ENCODE results near the gene PRKG1. TPM values are rescaled to one million over a fixed set of nuclear protein-coding genes. Genes with fewer than 3 reads are reported as not detected.

Gene PRKG1
- total RNA-seq, 8 experiments from 2014 or later = 5.6 to 40.7 (median 6.6) TPM

DNA sequence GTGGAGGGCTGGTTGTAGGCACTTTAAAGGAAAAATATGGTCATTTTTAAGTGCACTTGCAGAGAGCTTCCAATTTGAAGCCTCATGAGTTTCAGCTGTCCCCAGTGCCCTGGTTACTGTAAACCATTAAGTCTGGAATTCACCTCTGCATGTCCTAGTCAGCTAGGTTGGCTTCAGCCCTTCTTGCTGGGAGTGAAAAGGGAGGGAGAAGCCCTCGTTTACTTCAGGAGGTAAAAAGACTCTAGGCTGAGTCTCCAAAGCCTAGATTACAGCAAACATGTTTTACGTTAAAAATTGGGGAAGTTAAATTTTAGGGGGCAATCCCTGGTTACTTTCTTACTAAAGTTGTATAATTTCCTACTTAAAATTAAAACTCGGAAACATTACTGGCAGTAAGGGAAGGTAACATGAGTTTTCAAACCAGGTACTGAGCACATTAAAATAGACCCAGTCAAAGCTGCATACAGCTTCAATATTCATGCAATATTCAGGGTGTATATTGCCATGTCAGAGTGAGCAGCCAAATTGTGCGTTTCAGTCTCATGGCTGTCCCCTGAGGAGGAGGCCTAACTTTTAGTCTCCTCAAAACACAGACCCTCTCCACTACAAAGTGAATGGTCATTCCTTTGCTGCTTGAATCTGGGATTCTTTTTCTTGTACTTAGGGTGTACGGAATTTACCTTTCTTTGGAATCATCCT is 156.7 kb downstream of the PRKG1 start:
- ATAC-seq (replicated peaks in 6 of 8) = peak in 3 of 8 experiments; percentile 50 to 76 (median 66)
- Histone ChIP-seq H3K27ac (no peak overlapping the region), H3K4me3 (no peak overlapping the region), H3K4me1 (replicated peaks in 1 of 2) (no peaks in the 10 kb centered on the region)
- WGBS, 10 experiments = 13 to 100% (median 87%) methylated on average over 1 to 5 of the region's 5 CpGs
- in situ Hi-C loops (cut with MboI; ENCODE audit: low pct_unique_long_range_greater_than_20kb in 2 of 9, low sequenced_read_pairs in 9 of 9, unreplicated experiment in 9 of 9) = no loop called here

DNA sequence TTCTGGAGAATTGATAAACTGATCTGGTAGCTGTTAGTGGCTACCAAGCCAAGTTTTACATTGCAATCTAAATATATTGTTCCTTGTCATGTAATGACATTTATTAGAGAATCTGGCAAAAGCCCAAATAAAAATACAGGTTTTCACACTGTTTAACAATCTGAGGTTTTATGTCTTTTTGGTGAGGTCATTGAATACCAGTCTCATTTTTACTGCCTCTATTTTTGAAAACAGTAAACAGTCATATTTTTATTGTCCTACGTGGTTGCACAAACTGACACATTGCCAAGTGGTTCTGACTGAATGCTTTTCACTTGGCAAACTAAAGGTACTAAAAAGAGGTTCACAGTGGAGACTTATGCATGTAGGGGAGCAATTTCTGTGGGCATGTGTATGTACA is 157.5 kb downstream of the PRKG1 start:
- no peaks in the 10 kb centered on the region for H3K4me1 ChIP-seq (replicated peaks in 1 of 2)
- no peak overlapping the region for H3K27ac ChIP-seq
- in situ Hi-C loops (cut with MboI; ENCODE audit: low pct_unique_long_range_greater_than_20kb in 2 of 9, low sequenced_read_pairs in 9 of 9, unreplicated experiment in 9 of 9) = no loop called here
- H3K4me3 ChIP-seq = no peak overlapping the region
- WGBS, 10 experiments = 14 to 100% (median 100%) methylated on average over 1 of the region's 1 CpG; no CpG with 5 or more reads in 1 of the 10 experiments
- ATAC-seq (replicated peaks in 6 of 8) = no peak

GRCh38 chr10:51233337-51234100 is 159.2 kb downstream of the PRKG1 start:
- in situ Hi-C loops (cut with MboI; ENCODE audit: low pct_unique_long_range_greater_than_20kb in 2 of 9, low sequenced_read_pairs in 9 of 9, unreplicated experiment in 9 of 9) = no loop called here
- ATAC-seq (replicated peaks in 6 of 8) = no peak
- no peak overlapping the region for H3K27ac ChIP-seq
- H3K4me1 ChIP-seq (replicated peaks in 1 of 2) = no peaks in the 10 kb centered on the region
- H3K4me3 ChIP-seq = no peak overlapping the region
- WGBS, 10 experiments = 88 to 100% (median 100%) methylated on average over 1 to 3 of the region's 3 CpGs; no CpG with 5 or more reads in 1 of the 10 experiments

DNA sequence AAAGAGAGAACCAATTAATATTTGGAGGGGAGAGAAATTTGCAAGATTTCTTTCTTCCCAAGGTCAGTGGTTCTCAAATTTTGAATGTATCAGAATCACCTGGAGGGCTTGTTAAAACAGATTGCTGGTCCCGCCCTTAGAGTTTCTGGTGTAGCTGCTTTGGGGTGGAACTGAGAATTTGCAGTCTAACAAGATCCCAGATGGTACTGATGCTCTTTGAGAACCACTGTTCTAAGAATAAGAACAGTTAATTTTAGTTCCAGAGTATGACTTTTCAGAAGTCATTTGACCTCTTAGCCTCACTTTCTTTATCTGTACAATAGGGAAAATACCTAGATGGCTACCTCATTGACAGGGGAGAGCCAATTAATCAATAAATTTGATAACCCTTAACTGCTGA is 161.6 kb downstream of the PRKG1 start:
- ATAC-seq (replicated peaks in 6 of 8) = no peak
- 67 to 100% (median 100%) methylated on average over 1 of the region's 1 CpG for WGBS, 10 experiments

GRCh38 chr10:51239006-51239405 is 164.7 kb downstream of the PRKG1 start:
- ATAC-seq (replicated peaks in 6 of 8) = no peak
- Histone ChIP-seq H3K4me3 (no peak overlapping the region), H3K27ac (no peak overlapping the region), H3K4me1 (replicated peaks in 1 of 2) (peaks cover 3 to 12% of the 10 kb centered on the region in 2 donors)
- 55 to 100% (median 94%) methylated on average over 2 to 4 of the region's 4 CpGs for WGBS, 10 experiments
- in situ Hi-C loops (cut with MboI; ENCODE audit: low pct_unique_long_range_greater_than_20kb in 2 of 9, low sequenced_read_pairs in 9 of 9, unreplicated experiment in 9 of 9) = no loop called here

More for the DNA sequence above, 161.6 kb downstream of the PRKG1 start:
- Histone ChIP-seq H3K4me1 (replicated peaks in 1 of 2) (no peaks in the 10 kb centered on the region), H3K4me3 (no peak overlapping the region), H3K27ac (no peak overlapping the region)
- in situ Hi-C loops (cut with MboI; ENCODE audit: low pct_unique_long_range_greater_than_20kb in 2 of 9, low sequenced_read_pairs in 9 of 9, unreplicated experiment in 9 of 9) = no loop called here

DNA sequence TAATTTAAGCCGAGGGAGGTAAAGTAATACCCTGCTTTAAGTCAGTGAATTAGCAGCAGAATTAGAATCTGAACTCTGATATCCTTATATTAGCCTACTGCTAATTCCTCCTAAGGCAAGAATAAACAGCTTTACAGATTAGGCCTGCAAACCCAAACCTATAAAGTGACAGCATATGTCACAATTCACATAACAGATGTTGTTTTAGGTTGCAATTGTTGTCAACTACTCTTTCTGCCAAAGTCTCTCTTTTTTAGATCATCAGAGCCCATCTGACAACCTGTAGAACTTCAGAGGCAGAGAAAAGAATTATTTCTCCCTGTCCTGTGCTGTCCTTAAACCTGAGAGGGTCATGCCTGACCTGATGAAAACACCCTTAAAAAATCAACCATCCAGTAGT is 167.2 kb downstream of the PRKG1 start:
- Histone ChIP-seq H3K27ac (no peak overlapping the region), H3K4me3 (no peak overlapping the region), H3K4me1 (replicated peaks in 1 of 2) (peaks cover 18 to 31% of the 10 kb centered on the region in 2 donors)
- in situ Hi-C loops (cut with MboI; ENCODE audit: low pct_unique_long_range_greater_than_20kb in 2 of 9, low sequenced_read_pairs in 9 of 9, unreplicated experiment in 9 of 9) = no loop called here
- 67 to 100% (median 89%) methylated on average over 1 of the region's 1 CpG; no CpG with 5 or more reads in 5 of the 10 experiments for WGBS, 10 experiments
- no peak for ATAC-seq (replicated peaks in 6 of 8)

GRCh38 chr10:51242393-51242792 is 168.1 kb downstream of the PRKG1 start:
- no peak overlapping the region for H3K27ac ChIP-seq
- no peak overlapping the region for H3K4me3 ChIP-seq
- in situ Hi-C loops (cut with MboI; ENCODE audit: low pct_unique_long_range_greater_than_20kb in 2 of 9, low sequenced_read_pairs in 9 of 9, unreplicated experiment in 9 of 9) = no loop called here
- WGBS, 10 experiments = 44 to 100% (median 81%) methylated on average over 1 to 2 of the region's 2 CpGs; no CpG with 5 or more reads in 2 of the 10 experiments
- ATAC-seq (replicated peaks in 6 of 8) = no peak
- peaks cover 22 to 39% of the 10 kb centered on the region in 2 donors for H3K4me1 ChIP-seq (replicated peaks in 1 of 2)

GRCh38 chr10:51244309-51244708 is 170.0 kb downstream of the PRKG1 start:
- ATAC-seq (replicated peaks in 6 of 8) = peak in 5 of 8 experiments; percentile 37 to 65 (median 48)
- Histone ChIP-seq H3K27ac (peak overlapping the region in 1 of 2 donors; percentile 19), H3K4me3 (no peak overlapping the region), H3K4me1 (replicated peaks in 1 of 2) (peaks cover 22 to 39% of the 10 kb centered on the region in 2 donors)
- in situ Hi-C loops (cut with MboI; ENCODE audit: low pct_unique_long_range_greater_than_20kb in 2 of 9, low sequenced_read_pairs in 9 of 9, unreplicated experiment in 9 of 9) = no loop called here
- WGBS, 10 experiments = 0 to 80% (median 33%) methylated on average over 1 of the region's 1 CpG; no CpG with 5 or more reads in 3 of the 10 experiments

DNA sequence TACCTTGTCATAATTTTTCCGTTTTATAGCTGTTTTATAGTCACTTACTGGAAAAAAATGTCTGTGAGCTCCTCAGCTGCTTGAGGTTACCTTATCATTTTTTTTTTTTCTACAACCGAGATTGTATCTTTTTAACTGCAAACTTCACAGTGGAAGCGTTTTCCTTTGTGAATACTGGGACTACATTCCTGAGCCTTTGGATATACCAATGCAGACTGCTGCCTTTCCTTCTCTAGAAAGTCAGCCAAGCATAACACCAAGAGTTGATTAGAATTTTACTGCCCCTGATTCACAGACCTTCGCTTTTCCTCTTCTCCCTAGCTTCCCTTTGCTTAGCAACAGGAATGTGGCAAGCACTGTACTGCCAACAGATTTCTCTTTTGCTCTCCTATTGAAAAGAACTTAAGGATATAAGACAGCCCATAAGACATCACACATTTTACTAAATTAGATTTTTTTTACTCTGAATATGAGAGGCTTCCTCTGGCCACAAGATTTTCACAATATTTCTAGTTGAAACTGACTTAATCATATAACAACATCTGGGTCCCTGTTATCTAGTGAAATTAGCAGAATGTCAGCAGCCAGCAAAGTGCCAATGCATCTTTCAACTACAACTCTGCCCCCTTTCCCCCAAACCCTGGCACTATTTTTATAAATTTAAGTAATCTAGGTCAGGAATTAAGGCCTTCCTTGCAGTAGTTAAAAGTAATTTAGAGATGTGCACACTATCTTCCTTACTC is 170.6 kb downstream of the PRKG1 start:
- peaks cover 23 to 42% of the 10 kb centered on the region in 2 donors for H3K4me1 ChIP-seq (replicated peaks in 1 of 2)
- 0 to 85% (median 14%) methylated on average over 2 to 4 of the region's 4 CpGs for WGBS, 10 experiments
- in situ Hi-C loops (cut with MboI; ENCODE audit: low pct_unique_long_range_greater_than_20kb in 2 of 9, low sequenced_read_pairs in 9 of 9, unreplicated experiment in 9 of 9) = no loop called here

DNA sequence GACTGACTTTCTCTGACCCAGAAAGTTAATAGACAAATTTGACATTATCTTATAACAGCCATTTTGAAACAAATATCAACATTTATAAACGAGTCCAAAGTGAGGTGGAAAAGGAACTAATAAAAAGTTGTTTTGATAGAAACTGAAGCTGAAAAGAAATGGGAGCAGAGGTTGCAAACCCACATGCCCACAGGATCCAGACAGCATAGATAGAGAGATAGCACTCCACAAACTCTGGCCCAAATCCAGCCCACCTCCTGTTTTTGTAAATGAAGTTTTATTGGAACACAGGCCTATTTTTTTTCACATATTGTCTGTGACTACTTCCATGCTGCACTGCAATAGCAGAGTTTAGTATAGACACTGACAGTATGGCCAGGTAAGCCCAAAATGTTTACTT is 171.9 kb downstream of the PRKG1 start:
- Histone ChIP-seq H3K4me1 (replicated peaks in 1 of 2) (peaks cover 34 to 54% of the 10 kb centered on the region in 2 donors), H3K4me3 (no peak overlapping the region), H3K27ac (no peak overlapping the region)
- in situ Hi-C loops (cut with MboI; ENCODE audit: low pct_unique_long_range_greater_than_20kb in 2 of 9, low sequenced_read_pairs in 9 of 9, unreplicated experiment in 9 of 9) = no loop called here
- no peak for ATAC-seq (replicated peaks in 6 of 8)
- WGBS, 10 experiments = 33 to 100% (median 50%) methylated on average over 1 of the region's 1 CpG; no CpG with 5 or more reads in 1 of the 10 experiments

More for the DNA sequence above, 170.6 kb downstream of the PRKG1 start:
- H3K4me3 ChIP-seq = no peak overlapping the region
- H3K27ac ChIP-seq = peak overlapping the region in 1 of 2 donors; percentile 19
- ATAC-seq (replicated peaks in 6 of 8) = peak; percentile 54 to 98 (median 94)

DNA sequence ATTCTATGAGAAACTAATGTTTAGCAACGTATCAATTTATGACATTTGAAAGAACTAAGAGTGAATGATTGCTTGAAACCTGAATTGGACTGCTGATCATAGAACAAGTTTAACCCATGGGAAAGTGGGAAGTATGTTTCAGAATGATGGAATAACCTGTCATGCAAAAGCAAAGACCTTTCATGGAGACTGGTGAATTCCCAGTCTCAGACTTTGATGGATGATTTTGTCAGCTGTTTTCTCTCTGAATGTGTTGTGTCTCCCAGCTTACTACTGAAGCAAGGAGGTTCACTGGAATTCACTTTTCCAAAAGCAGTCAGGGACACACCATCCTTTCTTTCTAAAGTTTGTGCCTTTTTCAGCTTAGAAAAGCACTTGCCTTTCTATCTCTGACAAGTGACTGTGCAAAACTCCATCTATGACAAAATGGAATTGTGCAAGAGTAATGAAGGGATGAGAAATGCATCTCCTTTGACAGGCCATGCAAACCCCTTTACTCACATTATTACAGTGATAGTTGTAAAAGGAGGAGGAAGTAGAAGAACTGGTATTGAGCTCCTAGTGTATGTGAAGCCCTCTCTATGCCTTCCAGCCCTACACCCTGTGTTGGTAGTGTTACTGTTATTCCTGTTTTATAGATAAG is 176.1 kb downstream of the PRKG1 start:
- Histone ChIP-seq H3K4me1 (replicated peaks in 1 of 2) (peaks cover 25 to 30% of the 10 kb centered on the region in 2 donors), H3K4me3 (no peak overlapping the region), H3K27ac (no peak overlapping the region)
- WGBS, 10 experiments = 0 to 100% (median 45%) methylated on average over 1 of the region's 1 CpG
- in situ Hi-C loops (cut with MboI; ENCODE audit: low pct_unique_long_range_greater_than_20kb in 2 of 9, low sequenced_read_pairs in 9 of 9, unreplicated experiment in 9 of 9) = no loop called here
- ATAC-seq (replicated peaks in 6 of 8) = peak in 2 of 8 experiments; percentile 23 to 41

DNA sequence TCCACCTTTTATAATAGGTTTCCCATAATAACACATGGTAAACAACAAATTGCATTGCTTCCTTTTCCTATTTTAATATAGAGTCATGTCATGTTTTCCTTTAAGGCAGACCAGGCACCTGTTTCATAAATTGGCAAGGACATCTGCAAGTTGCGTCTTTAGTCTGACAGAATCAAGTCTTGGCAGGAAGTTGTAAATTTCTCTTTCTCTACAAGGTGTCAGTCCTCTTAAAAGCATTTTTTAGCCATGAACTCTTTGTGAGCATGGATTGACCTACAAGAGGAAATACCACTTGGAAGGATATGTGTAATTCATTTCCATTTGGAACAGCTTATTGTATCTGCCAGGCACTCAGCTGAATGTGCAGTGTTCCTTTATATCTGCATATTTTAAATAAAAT is 176.8 kb downstream of the PRKG1 start:
- Histone ChIP-seq H3K27ac (no peak overlapping the region), H3K4me3 (no peak overlapping the region), H3K4me1 (replicated peaks in 1 of 2) (peaks cover 20 to 29% of the 10 kb centered on the region in 2 donors)
- in situ Hi-C loops (cut with MboI; ENCODE audit: low pct_unique_long_range_greater_than_20kb in 2 of 9, low sequenced_read_pairs in 9 of 9, unreplicated experiment in 9 of 9) = no loop called here
- 50 to 100% (median 100%) methylated on average over 1 of the region's 1 CpG; no CpG with 5 or more reads in 2 of the 10 experiments for WGBS, 10 experiments
- ATAC-seq (replicated peaks in 6 of 8) = no peak
